ENCODE measurements around the gene COMT. TPM values are rescaled to one million over a fixed set of nuclear protein-coding genes. Genes with fewer than 3 reads are reported as not detected.

Gene COMT
- total and polyA plus RNA-seq, 2 of the 4 experiments (the other 2 are of a cell fraction) = 202 to 347 TPM

DNA sequence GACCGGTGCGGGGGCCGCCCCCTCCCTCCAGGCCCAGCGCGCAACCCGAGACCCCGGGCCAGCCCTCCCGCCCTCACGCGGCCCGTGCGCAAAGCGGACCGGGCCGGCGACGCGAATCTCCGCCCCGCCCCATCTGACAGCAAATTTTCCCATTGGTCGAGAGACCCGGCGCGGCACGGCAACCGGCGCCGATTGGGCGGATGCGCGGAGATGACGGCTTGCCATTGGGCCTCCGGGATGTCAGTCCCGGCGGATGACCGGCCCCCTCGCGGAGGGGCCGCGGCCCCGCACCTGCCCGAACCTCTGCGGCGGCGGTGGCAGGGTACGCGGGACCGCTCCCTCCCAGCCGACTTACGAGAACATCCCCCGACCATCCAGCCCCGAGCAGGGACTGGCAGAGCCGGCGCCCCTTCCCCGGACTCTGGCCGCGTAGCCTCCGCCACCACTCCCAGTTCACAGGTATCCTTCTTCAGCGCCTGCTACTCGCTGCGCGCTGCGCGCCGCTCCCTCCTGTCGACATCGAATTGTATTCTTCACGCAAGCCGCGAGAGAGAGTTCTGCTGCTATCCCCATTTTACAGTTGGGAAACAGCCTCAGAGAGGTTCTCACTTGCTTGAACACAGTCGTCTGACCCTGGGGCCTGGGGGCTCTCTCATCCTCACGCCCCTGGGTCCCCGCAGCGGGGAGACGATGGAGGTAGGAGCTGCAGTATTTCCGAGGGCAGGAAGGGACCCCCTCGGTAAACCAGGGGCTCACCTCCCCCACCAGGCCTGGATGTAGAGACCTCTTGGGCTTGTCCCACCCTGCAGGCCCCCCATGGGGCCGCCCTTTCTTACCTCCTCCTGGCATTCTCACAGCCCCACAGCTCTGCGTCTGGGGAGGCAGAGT lies 75.4 kb downstream of the COMT start, which contains the start of gene ARVCF:
Gene ARVCF (minus strand): TSS at position 90 of the 888 bp plus-strand sequence. CDS start 26,029 bp downstream, outside the sequence.
- no peak within 1 kb of the TSS for H3K27ac ChIP-seq (ENCODE audit: insufficient read depth, low read length)
- no peak within 1 kb of the TSS for H3K23ac ChIP-seq (ENCODE audit: low read depth, low read length)
- peaks cover 14% of the 10 kb centered on the region for H3K9me1 ChIP-seq (ENCODE audit: insufficient read depth, low read length)
- DNase-seq = peak; percentile 85
- 0% methylated on average over 33 of the region's 79 CpGs; no CpG with 5 or more reads in 1 of the 2 experiments for WGBS, 2 experiments (ENCODE audit: extremely low coverage in 2 of 2, insufficient read length in 1 of 2)
- CTCF ChIA-PET = no interaction called here
- H3K4me3 ChIP-seq (ENCODE audit: insufficient read depth, low read depth, low read length) = peak within 1 kb of the TSS; percentile 57
- intact Hi-C loops (cut with micrococcal nuclease) = no loop called here
- POLR2A ChIA-PET (ENCODE audit: unreplicated experiment) = no interaction called here
- no peak within 1 kb of the TSS for H3K9ac ChIP-seq (ENCODE audit: low read depth, low read length)
- H4K91ac ChIP-seq (ENCODE audit: insufficient read depth, low read depth, low read length) = no peak within 1 kb of the TSS
- H2BK20ac ChIP-seq (ENCODE audit: low read depth, low read length) = no peak within 1 kb of the TSS
- H2AK9ac ChIP-seq (replicated peaks; ENCODE audit: low read depth, low read length, poor library complexity) = peak within 1 kb of the TSS; percentile 53
- peak; percentile 65 for ATAC-seq (ENCODE audit: low read depth)
- no peak within 1 kb of the TSS for H3K56ac ChIP-seq (ENCODE audit: extremely low read depth, insufficient read depth, low read length)
- H3K27me3 ChIP-seq (ENCODE audit: control insufficient read depth, insufficient read depth, low read length) = peaks cover 29% of the 10 kb centered on the region
- no peak within 1 kb of the TSS; the same call in 1 of the 2 replicates for H3K14ac ChIP-seq (replicated peaks; ENCODE audit: low read depth, low read length)
- peak within 1 kb of the TSS; percentile 95 for H2AFZ ChIP-seq (replicated peaks; ENCODE audit: low read length, poor library complexity)
- peaks cover 9% of the 10 kb centered on the region for H3K4me1 ChIP-seq (ENCODE audit: control insufficient read depth, insufficient read depth, low read length)
- H2BK5ac ChIP-seq (ENCODE audit: low read depth, low read length, poor library complexity, severe bottlenecking) = no peak within 1 kb of the TSS
- no peak within 1 kb of the TSS for H2BK15ac ChIP-seq (ENCODE audit: low read depth, low read length)
- H2AK5ac ChIP-seq (ENCODE audit: low read depth, low read length) = no peak within 1 kb of the TSS
- in situ Hi-C loops (cut with MboI; ENCODE audit: low sequenced_read_pairs) = no loop called here
- H4K20me1 ChIP-seq (ENCODE audit: insufficient read depth, low read length) = peaks cover 7% of the 10 kb centered on the region
- no peak within 1 kb of the TSS for H4K8ac ChIP-seq (ENCODE audit: low read depth in 2 of 2, low read length in 2 of 2)
- H3K18ac ChIP-seq (ENCODE audit: low read depth, low read length) = no peak within 1 kb of the TSS
- no peak within 1 kb of the TSS for H4K5ac ChIP-seq (ENCODE audit: low read depth, low read length)
- H3K36me3 ChIP-seq (ENCODE audit: control insufficient read depth, insufficient read depth, low read length) = no peaks in the 10 kb centered on the region
- H3K4me2 ChIP-seq (ENCODE audit: low read depth, low read length) = peak within 1 kb of the TSS; percentile 81
- H2BK120ac ChIP-seq (ENCODE audit: low read depth, low read length) = no peak within 1 kb of the TSS
- no peak within 1 kb of the TSS for H3K4ac ChIP-seq (ENCODE audit: low read depth, low read length)
- dilution Hi-C loops (cut with HindIII; ENCODE audit: low sequenced_read_pairs, unreplicated experiment) = no loop called here
- no peaks in the 10 kb centered on the region for H3K9me3 ChIP-seq (ENCODE audit: control insufficient read depth, insufficient read depth, low read length)
- BruUV-seq (replicated peaks) = no TSS peak
- peaks cover 3 to 15% of the 10 kb centered on the region in 2 experiments; a peak in 3 of 4 replicates for H3K79me1 ChIP-seq (ENCODE audit: low read depth in 1 of 2, low read length in 2 of 2)
- TF ChIP-seq SMC3 (IDR thresholded peaks at IDR 0.05; ENCODE audit: low read depth, low read length) (no peak), NFE2L2 (IDR thresholded peaks at IDR 0.05; ENCODE audit: low read depth, low read length) (no peak), CHD1 (IDR thresholded peaks at IDR 0.05; ENCODE audit: low read depth, low read length) (no peak), MAZ (IDR thresholded peaks at IDR 0.05; ENCODE audit: borderline replicate concordance, low read depth, low read length) (peak; percentile 66; the same call in 1 of the 2 replicates), RFX5 (IDR thresholded peaks at IDR 0.05; ENCODE audit: low read depth, low read length) (peak; percentile 62; the same call in 1 of the 2 replicates), CTCF (conservative IDR thresholded peaks at IDR 0.05; ENCODE audit: low read depth, low read length) (0 out of 2 replicates have a peak, but pooled peaks have one; percentile 4), FOS (IDR thresholded peaks at IDR 0.05; ENCODE audit: low read depth, low read length) (peak; percentile 88)
